ENCODE results near the gene MUCL1. TPM values are rescaled to one million over a fixed set of nuclear protein-coding genes. Genes with fewer than 3 reads are reported as not detected.
"Not testable (repeated sequence)": the region's sequence is repeated elsewhere in the genome, so short reads cannot be mapped to it uniquely, and the experiment has no call there.

The MUCL1 gene
- total and polyA plus RNA-seq, 10 of the 15 experiments (the other 5 are each of a cell fraction or from before 2014, with no cell fraction given) = not detected

DNA sequence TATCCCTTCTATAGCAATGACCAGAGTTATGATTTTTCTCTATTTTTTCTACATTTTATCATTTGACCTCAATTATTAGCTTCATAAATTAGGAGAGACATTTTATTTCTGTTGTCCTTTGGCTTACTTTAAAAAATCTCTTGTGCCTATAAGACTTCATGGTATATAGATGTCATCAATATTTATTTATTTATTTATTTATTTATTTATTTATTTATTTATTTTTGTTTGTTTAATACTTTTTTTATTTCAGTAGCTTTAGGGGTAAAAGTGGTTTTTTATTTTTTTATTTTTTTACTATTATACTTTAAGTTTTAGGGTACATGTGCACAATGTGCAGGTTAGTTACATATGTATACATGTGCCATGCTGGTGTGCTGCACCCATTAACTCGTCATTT is 28.3 kb downstream of the MUCL1 start:
- in situ Hi-C loops (cut with MboI); H3K4me3 ChIP-seq; FAIRE-seq; intact Hi-C loops (cut with micrococcal nuclease; ENCODE audit: unreplicated experiment); H3K27me3 ChIP-seq (replicated peaks in 1 of 2; ENCODE audit: control insufficient read depth in 2 of 2, insufficient read depth in 2 of 2, low read length in 1 of 2); DNase-seq (ENCODE audit: low read depth, low spot score); ATAC-seq; POLR2A ChIA-PET; BruUV-seq (replicated peaks); H3K36me3 ChIP-seq (ENCODE audit: control insufficient read depth in 2 of 2, insufficient read depth in 2 of 2, low read length in 1 of 2); RAD21 ChIA-PET (ENCODE audit: unreplicated experiment); H3K4me1 ChIP-seq (ENCODE audit: control insufficient read depth, insufficient read depth, low read length); H3K9me3 ChIP-seq (replicated peaks; ENCODE audit: control insufficient read depth, insufficient read depth, low read length); H3K9ac ChIP-seq (ENCODE audit: control insufficient read depth, insufficient read depth, low read length); H3K4me2 ChIP-seq (ENCODE audit: control insufficient read depth, insufficient read depth); H4K20me1 ChIP-seq (ENCODE audit: control insufficient read depth, insufficient read depth); H3K79me2 ChIP-seq (ENCODE audit: control insufficient read depth, insufficient read depth, low read length); H2AFZ ChIP-seq (ENCODE audit: control insufficient read depth, low read depth, low read length); H3K27ac ChIP-seq (ENCODE audit: control insufficient read depth, insufficient read depth): not testable (repeated sequence)
- WGBS (ENCODE audit: insufficient coverage, insufficient replicate concordance, low lambda C conversion rate, missing lambda C conversion rate) = 0% methylated on average over 1 of the region's 1 CpG
- CTCF ChIA-PET = interaction anchor here (0.6 to 1.3 kb wide), 3 partner anchors 133 to 193 kb away, joined by 3 to 5 read pairs (median 3); no protein-coding TSS in a partner anchor
- SMC1A ChIA-PET (ENCODE audit: uncharacterized antibody, unreplicated experiment) = interaction anchor here (0.9 to 1.4 kb wide), 3 partner anchors 11 to 53 kb away, joined by 3 read pairs; no protein-coding TSS in a partner anchor

DNA sequence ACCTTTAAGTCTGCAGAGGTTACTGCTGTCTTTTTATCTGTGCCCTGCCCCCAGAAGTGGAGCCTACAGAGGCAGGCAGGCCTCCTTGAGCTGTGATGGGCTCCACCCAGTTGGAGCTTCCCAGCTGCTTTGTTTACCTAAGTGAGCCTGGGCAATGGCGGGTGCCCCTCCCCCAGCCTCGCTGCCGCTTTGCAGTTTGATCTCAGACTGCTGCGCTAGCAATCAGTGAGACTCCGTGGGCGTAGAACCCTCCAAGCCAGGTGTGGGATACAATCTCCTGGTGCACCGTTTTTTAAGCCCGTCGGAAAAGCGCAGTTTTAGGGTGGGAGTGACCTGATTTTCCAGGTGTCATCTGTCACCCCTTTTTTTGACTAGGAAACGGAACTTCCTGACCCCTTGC is 34.1 kb downstream of the MUCL1 start:
- H3K36me3 ChIP-seq (ENCODE audit: control insufficient read depth in 2 of 2, insufficient read depth in 2 of 2, low read length in 1 of 2); H4K20me1 ChIP-seq (ENCODE audit: control insufficient read depth, insufficient read depth); POLR2A ChIA-PET; SMC1A ChIA-PET (ENCODE audit: uncharacterized antibody, unreplicated experiment); intact Hi-C loops (cut with micrococcal nuclease; ENCODE audit: unreplicated experiment); H3K4me2 ChIP-seq (ENCODE audit: control insufficient read depth, insufficient read depth); CTCF ChIA-PET; BruUV-seq (replicated peaks); H3K27ac ChIP-seq (ENCODE audit: control insufficient read depth, insufficient read depth); in situ Hi-C loops (cut with MboI); ATAC-seq; H3K4me3 ChIP-seq; H3K4me1 ChIP-seq (ENCODE audit: control insufficient read depth, insufficient read depth, low read length); FAIRE-seq; RAD21 ChIA-PET (ENCODE audit: unreplicated experiment); H3K27me3 ChIP-seq (replicated peaks in 1 of 2; ENCODE audit: control insufficient read depth in 2 of 2, insufficient read depth in 2 of 2, low read length in 1 of 2); H2AFZ ChIP-seq (ENCODE audit: control insufficient read depth, low read depth, low read length); H3K9me3 ChIP-seq (replicated peaks; ENCODE audit: control insufficient read depth, insufficient read depth, low read length); DNase-seq (ENCODE audit: low read depth, low spot score); H3K9ac ChIP-seq (ENCODE audit: control insufficient read depth, insufficient read depth, low read length); H3K79me2 ChIP-seq (ENCODE audit: control insufficient read depth, insufficient read depth, low read length): not testable (repeated sequence)
- 36% methylated on average over 11 of the region's 11 CpGs for WGBS (ENCODE audit: insufficient coverage, insufficient replicate concordance, low lambda C conversion rate, missing lambda C conversion rate)
